H9 (cell line): ENCODE data around the gene SLC25A22. TPM values are rescaled to one million over a fixed set of nuclear protein-coding genes. Genes with fewer than 3 reads are reported as not detected.

ENCODE experiments used
- DNase-seq: peaks from one replicate; pipeline ENCODE4 v3.0.0-alpha.2; 2017
- H2AFZ ChIP-seq: one replicate; pipeline ENCODE4 v1.6.1; 2013; ENCODE audit warnings: mild to moderate bottlenecking, low read length, control low read depth, moderate library complexity
- H2AK5ac ChIP-seq: 2 replicates; pipeline ENCODE4 v1.6.1; 2013; ENCODE audit warnings: low read length, control low read depth, mixed read lengths; ENCODE audit not compliant: insufficient read length
- H2BK120ac ChIP-seq: one replicate; pipeline ENCODE4 v1.6.1; 2013; ENCODE audit warnings: low read depth, mild to moderate bottlenecking, low read length, control low read depth, inconsistent platforms; ENCODE audit not compliant: poor library complexity, severe bottlenecking
- H2BK12ac ChIP-seq: 2 replicates; pipeline ENCODE4 v1.6.1; 2013; ENCODE audit warnings: low read length, control low read depth, mixed read lengths, low read depth; ENCODE audit not compliant: insufficient read length
- H2BK15ac ChIP-seq: 2 replicates; pipeline ENCODE4 v1.6.1; 2013; ENCODE audit warnings: low read depth, low read length, control low read depth
- H2BK20ac ChIP-seq: one replicate; pipeline ENCODE4 v1.6.1; 2013; ENCODE audit warnings: low read depth, mild to moderate bottlenecking, low read length, control low read depth, inconsistent platforms; ENCODE audit not compliant: poor library complexity, severe bottlenecking
- H2BK5ac ChIP-seq: 2 replicates; pipeline ENCODE4 v1.6.1; 2013; ENCODE audit warnings: low read length, control low read depth, mixed read lengths; ENCODE audit not compliant: insufficient read length
- H3K14ac ChIP-seq: 2 replicates; pipeline ENCODE4 v1.6.1; 2013; ENCODE audit warnings: low read length, control low read depth; ENCODE audit not compliant: insufficient read depth
- H3K18ac ChIP-seq: 2 replicates; pipeline ENCODE4 v1.6.1; 2013; ENCODE audit warnings: low read depth, mild to moderate bottlenecking, mixed read lengths, low read length, control low read depth; ENCODE audit not compliant: insufficient read length
- H3K23ac ChIP-seq: 2 replicates; pipeline ENCODE4 v1.6.1; 2013; ENCODE audit warnings: low read length, control low read depth, mixed read lengths, low read depth; ENCODE audit not compliant: insufficient read length
- H3K23me2 ChIP-seq: 2 replicates; pipeline ENCODE4 v1.6.1; 2013; ENCODE audit warnings: low read depth, mild to moderate bottlenecking, mixed read lengths, low read length, control low read depth; ENCODE audit not compliant: insufficient read length, poor library complexity, severe bottlenecking
- H3K27ac ChIP-seq: 2 replicates; pipeline ENCODE4 v1.5.1; 2013; ENCODE audit warnings: low read length, control low read depth, mixed read lengths, low read depth; ENCODE audit not compliant: insufficient read length
- H3K27me3 ChIP-seq: 2 replicates; pipeline ENCODE4 v1.6.1; 2013; ENCODE audit warnings: low read length, control low read depth, inconsistent platforms; ENCODE audit not compliant: insufficient read depth
- H3K4ac ChIP-seq: 2 replicates; pipeline ENCODE4 v1.6.1; 2013; ENCODE audit warnings: low read depth, mild to moderate bottlenecking, control low read depth, inconsistent platforms, low read length, moderate library complexity
- H3K4me1 ChIP-seq: 2 replicates; pipeline ENCODE4 v1.6.1; 2013; ENCODE audit warnings: low read length, control low read depth, inconsistent platforms; ENCODE audit not compliant: insufficient read depth
- H3K4me2 ChIP-seq: 2 replicates; pipeline ENCODE4 v1.6.1; 2013; ENCODE audit warnings: low read length, control low read depth, mixed read lengths; ENCODE audit not compliant: insufficient read length, insufficient read depth
- H3K56ac ChIP-seq: 2 replicates; pipeline ENCODE4 v1.6.1; 2013; ENCODE audit warnings: low read depth, mild to moderate bottlenecking, mixed read lengths, low read length, control low read depth; ENCODE audit not compliant: insufficient read length
- H3K79me1 ChIP-seq: 2 replicates; pipeline ENCODE4 v1.6.1; 2013; ENCODE audit warnings: low read depth, mild to moderate bottlenecking, moderate library complexity, low read length, control low read depth, inconsistent platforms; ENCODE audit not compliant: insufficient read depth, poor library complexity, severe bottlenecking
- H3K79me2 ChIP-seq: 2 replicates; pipeline ENCODE4 v1.6.1; 2013; ENCODE audit warnings: low read length, control low read depth, inconsistent platforms; ENCODE audit not compliant: insufficient read depth
- H3K9ac ChIP-seq: 2 replicates; pipeline ENCODE4 v1.6.1; 2013; ENCODE audit warnings: low read length, control low read depth, mixed read lengths; ENCODE audit not compliant: insufficient read length; ENCODE audit errors: extremely low read depth
- H3K9me3 ChIP-seq: one replicate; pipeline ENCODE4 v1.6.1; 2013; ENCODE audit warnings: low read depth, low read length, inconsistent platforms; ENCODE audit not compliant: control insufficient read depth
- H3T11ph ChIP-seq: one replicate; pipeline ENCODE4 v1.6.1; 2013; ENCODE audit warnings: mild to moderate bottlenecking, low read length, control low read depth, inconsistent platforms
- H4K20me1 ChIP-seq: one replicate; pipeline ENCODE4 v1.6.1; 2013; ENCODE audit not compliant: control insufficient read depth, insufficient read length, insufficient read depth
- H4K5ac ChIP-seq: 2 replicates; pipeline ENCODE4 v1.6.1; 2013; ENCODE audit warnings: low read depth, mild to moderate bottlenecking, mixed read lengths, low read length, control low read depth; ENCODE audit not compliant: insufficient read length
- H4K8ac ChIP-seq: replicated peaks from 2 replicates; pipeline ENCODE4 v1.6.1; 2013; ENCODE audit warnings: low read length, control low read depth, mixed read lengths, low read depth; ENCODE audit not compliant: insufficient read length
- H4K91ac ChIP-seq: 2 replicates; pipeline ENCODE4 v1.6.1; 2013; ENCODE audit warnings: low read depth, mild to moderate bottlenecking, moderate library complexity, mixed read lengths, low read length, control low read depth; ENCODE audit not compliant: insufficient read length
- H3K27ac Mint-ChIP-seq, 3 experiments: 2 replicates in 2 of 3; 3 replicates in 1 of 3; pipeline ENCODE4 v1.8.0; 2020 to 2021; ENCODE audit warnings: mixed read lengths in 3 of 3, mild to moderate bottlenecking in 1 of 3, moderate library complexity in 1 of 3
- H3K27me3 Mint-ChIP-seq: 2 replicates; pipeline ENCODE4 v1.8.0; 2021; ENCODE audit warnings: low read depth, mild to moderate bottlenecking, moderate library complexity, mixed read lengths
- H3K36me3 Mint-ChIP-seq, 3 experiments: 2 replicates in 2 of 3; 3 replicates in 1 of 3; pipeline ENCODE4 v1.8.0; 2020 to 2021; ENCODE audit warnings: low read depth in 3 of 3, mixed read lengths in 3 of 3; ENCODE audit not compliant: insufficient read depth in 1 of 3
- H3K4me1 Mint-ChIP-seq, 2 experiments: 2 replicates each; pipeline ENCODE4 v1.8.0; 2020; ENCODE audit warnings: mixed read lengths in 2 of 2
- H3K4me3 Mint-ChIP-seq, 2 experiments: 2 replicates in 1 of 2; 3 replicates in 1 of 2; pipeline ENCODE4 v1.8.0; 2020 to 2021; ENCODE audit warnings: mild to moderate bottlenecking in 2 of 2, mixed read lengths in 2 of 2, moderate library complexity in 1 of 2
- H3K9me3 Mint-ChIP-seq, 2 experiments: 2 replicates in 1 of 2; 3 replicates in 1 of 2; pipeline ENCODE4 v1.8.0; 2020; ENCODE audit warnings: mild to moderate bottlenecking in 2 of 2, mixed read lengths in 2 of 2, moderate library complexity in 1 of 2
- CTCF ChIP-seq: fragments of 200-600 bp; sonication (generic); conservative IDR thresholded peaks from 3 replicates; pipeline ENCODE4 v1.8.0; 2021; ENCODE audit warnings: antibody characterized with exemption, mild to moderate bottlenecking
- WGBS: extraction: QIAGEN DNeasy Blood & Tissue Kit; methylation state at CpG from one replicate; pipeline ENCODE4 v1.1.7; 2013; ENCODE audit warnings: missing lambda C conversion rate, low lambda C conversion rate, mixed read lengths; ENCODE audit not compliant: insufficient read length; ENCODE audit errors: extremely low coverage; 5-methylcytosine and 5-hydroxymethylcytosine counted together
- total RNA-seq: library from RNA; stranded (reverse); gene quantifications from 2 replicates; pipeline ENCODE4 v1.2.1, GENCODE V29; 2021

SLC25A22 gene
- total RNA-seq, 1 experiment from 2014 or later = 51.9 TPM

- no peak overlapping the region for H2BK12ac ChIP-seq
- no peaks in the 10 kb centered on the region for H3K9me3 ChIP-seq
- no peak overlapping the region for H2AFZ ChIP-seq
- no peaks in the 10 kb centered on the region for H4K20me1 ChIP-seq
- no peak for DNase-seq
- no peaks in the 10 kb centered on the region for H3K27me3 ChIP-seq
- H3K27ac ChIP-seq = no peak overlapping the region
- H3K79me1 ChIP-seq = no peaks in the 10 kb centered on the region
- no peak overlapping the region for H3K56ac ChIP-seq
- no peak overlapping the region for H3K14ac ChIP-seq
- H3K27ac Mint-ChIP-seq = no peak overlapping the region
- no peak overlapping the region for H3K4me2 ChIP-seq
- H2BK5ac ChIP-seq = no peak overlapping the region
- no peaks in the 10 kb centered on the region for H3K79me2 ChIP-seq
- 0 out of 5 replicates have a peak overlapping the region, but pooled peaks of 1 of the 2 experiments have one; percentile 64 for H3K4me3 Mint-ChIP-seq
- H3K18ac ChIP-seq = no peak overlapping the region
- TF ChIP-seq CTCF = no peak
- H3K4me1 Mint-ChIP-seq = peaks cover 8 to 13% of the 10 kb centered on the region in 2 experiments
- no peaks in the 10 kb centered on the region for H3K4me1 ChIP-seq
- H2AK5ac ChIP-seq = no peak overlapping the region
- no peak overlapping the region for H4K91ac ChIP-seq
- H4K8ac ChIP-seq = no peak overlapping the region
- no peak overlapping the region for H2BK120ac ChIP-seq
- H3K9me3 Mint-ChIP-seq = no peaks in the 10 kb centered on the region
- H3K23me2 ChIP-seq = peaks cover 7% of the 10 kb centered on the region
- H2BK20ac ChIP-seq = no peak overlapping the region
- no peak overlapping the region for H3K4ac ChIP-seq
- no peaks in the 10 kb centered on the region for H3K27me3 Mint-ChIP-seq
- no CpG with 5 or more reads among the region's 8 CpGs for WGBS
- H3K9ac ChIP-seq = no peak overlapping the region
- H3K23ac ChIP-seq = no peak overlapping the region
- no peak overlapping the region for H3T11ph ChIP-seq
- peaks cover 2 to 8% (median 8%) of the 10 kb centered on the region in 3 experiments; a peak in 5 of 7 replicates for H3K36me3 Mint-ChIP-seq
- H2BK15ac ChIP-seq = no peak overlapping the region
- no peak overlapping the region for H4K5ac ChIP-seq
These were observed 5.3 kb upstream of the SLC25A22 start for GRCh38 chr11:803467-803742.
